Body of pancreas (tissue), 4 donors: ENCODE measurements around the gene EBLN1.

Source experiments
- CTCF ChIP-seq, 7 experiments: fragments of 450-650 bp in 4 of 7; fragments of 200-600 bp in 3 of 7; sonication (generic) in 3 of 7; IDR thresholded peaks; one replicate each; pipeline ENCODE4 v1.5.1; 2016 to 2019; ENCODE audit warnings: antibody characterized with exemption in 7 of 7
- POLR2A ChIP-seq, 3 donors: fragments of 450-650 bp; IDR thresholded peaks; one replicate each; pipeline ENCODE4 v1.6.1; 2016; ENCODE audit warnings: antibody characterized with exemption in 3 of 3, mild to moderate bottlenecking in 2 of 3

- no peak for TF ChIP-seq POLR2A (IDR thresholded peaks at IDR 0.05)
- TF ChIP-seq CTCF (IDR thresholded peaks at IDR 0.05) = no peak
These were observed 32.2 kb downstream of the EBLN1 start for GRCh38 chr10:22185586-22185985.
